Measurements from ENCODE around the gene FHAD1. TPM values are rescaled to one million over a fixed set of nuclear protein-coding genes. Genes with fewer than 3 reads are reported as not detected.

Gene FHAD1
- total RNA-seq, 1 donor from 2014 or later, result not detected

- H3K36me3 ChIP-seq (ENCODE audit: control insufficient read depth, insufficient read depth, low read length), result no peaks in the 10 kb centered on the region
- FAIRE-seq (no peak), DNase-seq (ENCODE audit: low read depth) (no peak)
- no peak overlapping the region for H3K4me3 ChIP-seq (ENCODE audit: low read depth, low read length)
- TF ChIP-seq, protein P1, sequence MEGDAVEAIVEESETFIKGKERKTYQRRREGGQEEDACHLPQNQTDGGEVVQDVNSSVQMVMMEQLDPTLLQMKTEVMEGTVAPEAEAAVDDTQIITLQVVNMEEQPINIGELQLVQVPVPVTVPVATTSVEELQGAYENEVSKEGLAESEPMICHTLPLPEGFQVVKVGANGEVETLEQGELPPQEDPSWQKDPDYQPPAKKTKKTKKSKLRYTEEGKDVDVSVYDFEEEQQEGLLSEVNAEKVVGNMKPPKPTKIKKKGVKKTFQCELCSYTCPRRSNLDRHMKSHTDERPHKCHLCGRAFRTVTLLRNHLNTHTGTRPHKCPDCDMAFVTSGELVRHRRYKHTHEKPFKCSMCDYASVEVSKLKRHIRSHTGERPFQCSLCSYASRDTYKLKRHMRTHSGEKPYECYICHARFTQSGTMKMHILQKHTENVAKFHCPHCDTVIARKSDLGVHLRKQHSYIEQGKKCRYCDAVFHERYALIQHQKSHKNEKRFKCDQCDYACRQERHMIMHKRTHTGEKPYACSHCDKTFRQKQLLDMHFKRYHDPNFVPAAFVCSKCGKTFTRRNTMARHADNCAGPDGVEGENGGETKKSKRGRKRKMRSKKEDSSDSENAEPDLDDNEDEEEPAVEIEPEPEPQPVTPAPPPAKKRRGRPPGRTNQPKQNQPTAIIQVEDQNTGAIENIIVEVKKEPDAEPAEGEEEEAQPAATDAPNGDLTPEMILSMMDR (IDR thresholded peaks at IDR 0.05; ENCODE audit: insufficient read depth, low read length, severe bottlenecking), result no peak
- no peaks in the 10 kb centered on the region for H3K27me3 ChIP-seq (ENCODE audit: control insufficient read depth, insufficient read depth, low read length)
These were observed 84.2 kb downstream of the FHAD1 start for GRCh38 chr1:15331180-15331579.

GRCh38 chr1:15331734-15332133, 84.7 kb downstream of the FHAD1 start:
- Histone ChIP-seq H3K36me3 (ENCODE audit: control insufficient read depth, insufficient read depth, low read length) (no peaks in the 10 kb centered on the region), H3K27me3 (ENCODE audit: control insufficient read depth, insufficient read depth, low read length) (no peaks in the 10 kb centered on the region), H3K4me3 (ENCODE audit: low read depth, low read length) (no peak overlapping the region)
- DNase-seq (ENCODE audit: low read depth) (no peak), FAIRE-seq (no peak)
- TF ChIP-seq, protein P1 (IDR thresholded peaks at IDR 0.05; ENCODE audit: insufficient read depth, low read length, severe bottlenecking), result no peak

DNA sequence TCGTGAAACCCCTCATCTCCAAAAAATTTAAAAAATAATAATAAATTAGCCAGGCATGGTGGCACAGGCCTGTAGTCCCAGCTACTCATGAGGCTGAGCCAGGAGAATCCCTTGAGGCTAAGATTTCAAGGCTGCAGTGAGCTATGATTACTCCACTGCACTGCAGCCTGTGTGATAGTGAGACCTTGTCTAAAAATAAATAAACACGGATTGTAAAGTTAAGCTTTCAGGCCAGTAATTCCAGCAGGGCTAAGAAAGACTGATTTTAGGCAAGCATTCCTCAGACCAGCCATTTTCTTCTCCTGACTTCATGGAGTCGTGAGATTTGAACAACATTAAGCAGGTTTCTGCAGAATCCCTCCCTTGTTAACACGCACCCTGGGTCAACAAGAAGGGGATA, 85.5 kb downstream of the FHAD1 start:
- DNase-seq (ENCODE audit: low read depth), result no peak
- no peaks in the 10 kb centered on the region for H3K36me3 ChIP-seq (ENCODE audit: control insufficient read depth, insufficient read depth, low read length)
- no peak for FAIRE-seq
- no peaks in the 10 kb centered on the region for H3K27me3 ChIP-seq (ENCODE audit: control insufficient read depth, insufficient read depth, low read length)
- H3K4me3 ChIP-seq (ENCODE audit: low read depth, low read length), result no peak overlapping the region
- TF ChIP-seq, protein P1 (IDR thresholded peaks at IDR 0.05; ENCODE audit: insufficient read depth, low read length, severe bottlenecking), result no peak

- H3K27me3 ChIP-seq (ENCODE audit: control insufficient read depth, insufficient read depth, low read length), result no peaks in the 10 kb centered on the region
- no peak for FAIRE-seq
- TF ChIP-seq, protein P1 (IDR thresholded peaks at IDR 0.05; ENCODE audit: insufficient read depth, low read length, severe bottlenecking), result no peak
These were observed 86.1 kb downstream of the FHAD1 start for GRCh38 chr1:15332952-15333715.

DNA sequence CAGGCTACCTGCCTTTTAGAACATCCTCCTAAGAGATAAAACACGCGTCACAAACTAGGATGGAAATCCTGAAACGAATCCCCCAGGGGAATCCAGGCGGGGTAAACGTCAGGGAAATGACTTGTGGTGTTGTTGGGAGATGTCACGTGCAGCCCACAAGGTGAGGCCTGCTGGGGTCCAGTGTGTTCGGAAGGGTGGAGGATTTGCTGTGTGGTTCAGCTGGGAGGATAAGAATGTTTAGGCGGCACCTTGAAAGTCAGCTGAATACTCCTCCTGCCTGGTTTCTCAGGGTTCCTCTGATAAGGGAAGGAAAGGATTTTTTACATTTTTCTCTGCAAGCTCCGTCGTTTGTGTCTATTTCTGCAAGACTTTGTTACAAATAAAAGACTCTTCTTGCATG, 88.0 kb downstream of the FHAD1 start:
- DNase-seq (ENCODE audit: low read depth) (no peak), FAIRE-seq (no peak)
- H3K4me3 ChIP-seq (ENCODE audit: low read depth, low read length), result no peak overlapping the region
- H3K36me3 ChIP-seq (ENCODE audit: control insufficient read depth, insufficient read depth, low read length), result no peaks in the 10 kb centered on the region
- TF ChIP-seq, protein P1 (IDR thresholded peaks at IDR 0.05; ENCODE audit: insufficient read depth, low read length, severe bottlenecking), result no peak
- H3K27me3 ChIP-seq (ENCODE audit: control insufficient read depth, insufficient read depth, low read length), result no peaks in the 10 kb centered on the region

More at GRCh38 chr1:15332952-15333715, 86.1 kb downstream of the FHAD1 start:
- DNase-seq (ENCODE audit: low read depth), result no peak
- Histone ChIP-seq H3K4me3 (ENCODE audit: low read depth, low read length) (no peak overlapping the region), H3K36me3 (ENCODE audit: control insufficient read depth, insufficient read depth, low read length) (no peaks in the 10 kb centered on the region)

GRCh38 chr1:15336866-15337265, 89.8 kb downstream of the FHAD1 start:
- no peak for DNase-seq (ENCODE audit: low read depth)
- TF ChIP-seq, protein P1 (IDR thresholded peaks at IDR 0.05; ENCODE audit: insufficient read depth, low read length, severe bottlenecking), result no peak
- Histone ChIP-seq H3K36me3 (ENCODE audit: control insufficient read depth, insufficient read depth, low read length) (no peaks in the 10 kb centered on the region), H3K27me3 (ENCODE audit: control insufficient read depth, insufficient read depth, low read length) (no peaks in the 10 kb centered on the region), H3K4me3 (ENCODE audit: low read depth, low read length) (no peak overlapping the region)
- no peak for FAIRE-seq

Data from bronchial epithelial cell (primary cell).